HepG2 (cell line): ENCODE measurements around the gene UBE2O. TPM values are rescaled to one million over a fixed set of nuclear protein-coding genes. Genes with fewer than 3 reads are reported as not detected.

Experiments
- ARNT ChIP-seq: fragments of 450-650 bp; IDR thresholded peaks from 2 replicates; pipeline ENCODE4 v1.6.1; 2017
- CEBPG ChIP-seq: IDR thresholded peaks from 2 replicates; pipeline ENCODE4 v1.6.1; 2016
- GABPA ChIP-seq, 2 experiments: IDR thresholded peaks; 2 replicates each; pipeline ENCODE4 v1.6.1; 2011 to 2016; ENCODE audit warnings: low read depth in 2 of 2, low read length in 1 of 2, missing biosample characterization in 1 of 2, missing genetic modification characterization in 1 of 2
- JUN ChIP-seq: sonication (generic); formaldehyde crosslinking; IDR thresholded peaks from 2 replicates; pipeline ENCODE4 v1.4.0; 2020; ENCODE audit warnings: mild to moderate bottlenecking, missing genetic modification reagents
- KDM5A ChIP-seq: fragments of 200-600 bp; sonication (generic); IDR thresholded peaks from 2 replicates; pipeline ENCODE4 v1.7.0; 2018; ENCODE audit warnings: antibody characterized with exemption, mild to moderate bottlenecking, low read length, borderline replicate concordance
- KLF12 ChIP-seq: sonication (generic); formaldehyde crosslinking; IDR thresholded peaks from 2 replicates; pipeline ENCODE4 v1.4.0; 2020; ENCODE audit warnings: missing genetic modification reagents, borderline replicate concordance
- MEF2D ChIP-seq: sonication (generic); formaldehyde crosslinking; IDR thresholded peaks from 2 replicates; pipeline ENCODE4 v1.5.1; 2020; ENCODE audit warnings: mild to moderate bottlenecking, missing genetic modification reagents
- NFIB ChIP-seq: sonication (generic); formaldehyde crosslinking; IDR thresholded peaks from 2 replicates; pipeline ENCODE4 v1.9.0; 2021; ENCODE audit warnings: missing genetic modification reagents, mild to moderate bottlenecking, borderline replicate concordance
- NR2F6 ChIP-seq, 2 experiments: IDR thresholded peaks; 2 replicates each; pipeline ENCODE4 v1.6.1; 2016; ENCODE audit warnings: antibody characterized with exemption in 1 of 2, mild to moderate bottlenecking in 1 of 2
- NRL ChIP-seq: sonication (generic); formaldehyde crosslinking; IDR thresholded peaks from 2 replicates; pipeline ENCODE4 v1.5.0; 2020; ENCODE audit warnings: missing genetic modification reagents, mild to moderate bottlenecking, moderate library complexity, borderline replicate concordance
- RELA ChIP-seq: sonication (generic); formaldehyde crosslinking; IDR thresholded peaks from 2 replicates; pipeline ENCODE4 v1.4.0; 2020; ENCODE audit warnings: missing genetic modification reagents
- SATB2 ChIP-seq: sonication (generic); formaldehyde crosslinking; IDR thresholded peaks from 2 replicates; pipeline ENCODE4 v1.5.0; 2020; ENCODE audit warnings: missing genetic modification reagents
- SP1 ChIP-seq, 2 experiments: fragments of 450-650 bp in 1 of 2; sonication (generic) in 1 of 2; formaldehyde crosslinking in 1 of 2; IDR thresholded peaks; 2 replicates each; pipeline versions ENCODE4 v1.4.0 to v1.6.1; 2016 to 2020; ENCODE audit warnings: missing genetic modification reagents in 1 of 2
- TCF7 ChIP-seq: sonication (generic); IDR thresholded peaks from 2 replicates; pipeline ENCODE4 v1.6.1; 2016; ENCODE audit warnings: antibody characterized with exemption, low read depth
- ZC3H4 ChIP-seq: sonication (generic); formaldehyde crosslinking; IDR thresholded peaks from 2 replicates; pipeline ENCODE4 v1.4.0; 2020; ENCODE audit warnings: missing genetic modification reagents, borderline replicate concordance
- ZFP36 ChIP-seq: fragments of 150-350 bp; IDR thresholded peaks from 2 replicates; pipeline ENCODE4 v1.6.1; 2018; ENCODE audit warnings: borderline replicate concordance, low read length, low read depth; ENCODE audit not compliant: partially characterized antibody
- ZNF225 ChIP-seq: sonication (generic); formaldehyde crosslinking; IDR thresholded peaks from 2 replicates; pipeline ENCODE4 v1.4.0; 2020; ENCODE audit warnings: mild to moderate bottlenecking, missing genetic modification reagents
- ZNF329 ChIP-seq: sonication (generic); formaldehyde crosslinking; IDR thresholded peaks from 2 replicates; pipeline ENCODE4 v1.9.0; 2021; ENCODE audit warnings: low read depth, mild to moderate bottlenecking, missing genetic modification reagents
- ZNF670 ChIP-seq: sonication (generic); formaldehyde crosslinking; IDR thresholded peaks from 2 replicates; pipeline ENCODE4 v1.8.0; 2022; ENCODE audit warnings: mild to moderate bottlenecking, missing genetic modification reagents, borderline replicate concordance
- ZSCAN22 ChIP-seq: sonication (generic); formaldehyde crosslinking; IDR thresholded peaks from 2 replicates; pipeline ENCODE4 v1.4.0; 2020; ENCODE audit warnings: mild to moderate bottlenecking, missing genetic modification reagents
- ZSCAN9 ChIP-seq: IDR thresholded peaks from 2 replicates; pipeline ENCODE4 v1.6.1; 2016; ENCODE audit warnings: borderline replicate concordance
- polyA plus RNA-seq, 8 experiments: library from polyadenylated mRNA; depleted of rRNA in 3 of 8; stranded (reverse) in 7 of 8; unstranded in 1 of 8; fragments of >200 nt; fragmentation: Illumina TruSeq in 4 of 8; extraction: Trizol in 4 of 8; gene quantifications; 2 replicates each; pipeline versions ENCODE4 v1.2.1 to v1.2.3, GENCODE V29; 2011 to 2016; ENCODE audit warnings: low read depth in 4 of 8, missing spikeins in 1 of 8, mixed read lengths in 1 of 8; ENCODE audit not compliant: insufficient read depth in 1 of 8
- total RNA-seq, 5 experiments: library from RNA; depleted of rRNA; stranded (reverse); fragments of >200 nt; fragmentation: Illumina TruSeq; extraction: Trizol; gene quantifications; 2 replicates each; pipeline ENCODE4 v1.2.3, GENCODE V29; 2016; ENCODE audit warnings: low read depth in 1 of 5
- TF ChIP-seq, protein P1 (sequence below): sonication (generic); formaldehyde crosslinking; conservative IDR thresholded peaks from 2 replicates; pipeline ENCODE4 v1.4.0; 2020; ENCODE audit warnings: mild to moderate bottlenecking, missing genetic modification reagents, moderate library complexity
- TF ChIP-seq, protein P2 (sequence below): IDR thresholded peaks from 2 replicates; pipeline ENCODE4 v1.6.1; 2016; ENCODE audit warnings: low read depth, control low read depth
- TF ChIP-seq, protein P3 (sequence below): sonication (generic); formaldehyde crosslinking; IDR thresholded peaks from 2 replicates; pipeline ENCODE4 v1.5.0; 2020; ENCODE audit warnings: missing genetic modification reagents

UBE2O gene
- total and polyA plus RNA-seq, 2 of the 13 experiments (the other 11 are each of a cell fraction or from before 2014, with no cell fraction given): 21.5 to 23.5 TPM

DNA sequence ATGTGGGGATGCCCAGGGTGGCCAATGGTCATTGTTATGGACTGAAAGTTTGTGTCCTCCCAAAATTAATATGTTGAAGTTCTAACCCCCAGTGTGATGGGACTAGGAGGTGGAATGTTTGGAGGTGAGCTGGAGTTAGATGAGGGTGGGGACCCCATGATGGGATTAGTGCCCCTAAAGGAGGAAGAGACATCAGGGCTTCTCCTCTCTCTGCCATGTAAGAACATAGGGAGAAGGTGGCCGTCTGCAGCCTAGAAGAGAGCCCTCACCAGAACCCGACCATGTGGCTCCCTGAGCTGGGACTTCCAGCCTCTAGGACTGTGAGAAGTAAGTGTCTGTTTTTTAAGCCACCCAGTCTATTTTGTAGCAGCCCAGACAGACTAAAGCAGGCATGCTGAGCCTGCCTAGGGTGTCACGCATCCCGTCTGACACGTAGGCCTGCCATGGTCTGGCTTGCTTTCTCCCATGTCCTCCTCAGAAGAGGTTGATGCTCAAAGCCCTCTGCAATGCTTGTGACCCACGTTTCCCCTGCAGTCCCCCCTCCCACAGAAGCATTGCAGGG lies 95.3 kb downstream of the UBE2O start (continued):
- TF ChIP-seq, protein P1, sequence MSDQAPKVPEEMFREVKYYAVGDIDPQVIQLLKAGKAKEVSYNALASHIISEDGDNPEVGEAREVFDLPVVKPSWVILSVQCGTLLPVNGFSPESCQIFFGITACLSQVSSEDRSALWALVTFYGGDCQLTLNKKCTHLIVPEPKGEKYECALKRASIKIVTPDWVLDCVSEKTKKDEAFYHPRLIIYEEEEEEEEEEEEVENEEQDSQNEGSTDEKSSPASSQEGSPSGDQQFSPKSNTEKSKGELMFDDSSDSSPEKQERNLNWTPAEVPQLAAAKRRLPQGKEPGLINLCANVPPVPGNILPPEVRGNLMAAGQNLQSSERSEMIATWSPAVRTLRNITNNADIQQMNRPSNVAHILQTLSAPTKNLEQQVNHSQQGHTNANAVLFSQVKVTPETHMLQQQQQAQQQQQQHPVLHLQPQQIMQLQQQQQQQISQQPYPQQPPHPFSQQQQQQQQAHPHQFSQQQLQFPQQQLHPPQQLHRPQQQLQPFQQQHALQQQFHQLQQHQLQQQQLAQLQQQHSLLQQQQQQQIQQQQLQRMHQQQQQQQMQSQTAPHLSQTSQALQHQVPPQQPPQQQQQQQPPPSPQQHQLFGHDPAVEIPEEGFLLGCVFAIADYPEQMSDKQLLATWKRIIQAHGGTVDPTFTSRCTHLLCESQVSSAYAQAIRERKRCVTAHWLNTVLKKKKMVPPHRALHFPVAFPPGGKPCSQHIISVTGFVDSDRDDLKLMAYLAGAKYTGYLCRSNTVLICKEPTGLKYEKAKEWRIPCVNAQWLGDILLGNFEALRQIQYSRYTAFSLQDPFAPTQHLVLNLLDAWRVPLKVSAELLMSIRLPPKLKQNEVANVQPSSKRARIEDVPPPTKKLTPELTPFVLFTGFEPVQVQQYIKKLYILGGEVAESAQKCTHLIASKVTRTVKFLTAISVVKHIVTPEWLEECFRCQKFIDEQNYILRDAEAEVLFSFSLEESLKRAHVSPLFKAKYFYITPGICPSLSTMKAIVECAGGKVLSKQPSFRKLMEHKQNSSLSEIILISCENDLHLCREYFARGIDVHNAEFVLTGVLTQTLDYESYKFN: no peak
- no peak for TF ChIP-seq JUN
- TF ChIP-seq NR2F6 (IDR thresholded peaks at IDR 0.05): no peak
- TF ChIP-seq NR2F6 (CRISPR knock-in tag; IDR thresholded peaks at IDR 0.05): no peak
- TF ChIP-seq SP1 (IDR thresholded peaks at IDR 0.05): no peak
- TF ChIP-seq SP1 (CRISPR knock-in tag; IDR thresholded peaks at IDR 0.05): no peak
- no peak for TF ChIP-seq ZSCAN22 (CRISPR knock-in tag)
- TF ChIP-seq, protein P2, sequence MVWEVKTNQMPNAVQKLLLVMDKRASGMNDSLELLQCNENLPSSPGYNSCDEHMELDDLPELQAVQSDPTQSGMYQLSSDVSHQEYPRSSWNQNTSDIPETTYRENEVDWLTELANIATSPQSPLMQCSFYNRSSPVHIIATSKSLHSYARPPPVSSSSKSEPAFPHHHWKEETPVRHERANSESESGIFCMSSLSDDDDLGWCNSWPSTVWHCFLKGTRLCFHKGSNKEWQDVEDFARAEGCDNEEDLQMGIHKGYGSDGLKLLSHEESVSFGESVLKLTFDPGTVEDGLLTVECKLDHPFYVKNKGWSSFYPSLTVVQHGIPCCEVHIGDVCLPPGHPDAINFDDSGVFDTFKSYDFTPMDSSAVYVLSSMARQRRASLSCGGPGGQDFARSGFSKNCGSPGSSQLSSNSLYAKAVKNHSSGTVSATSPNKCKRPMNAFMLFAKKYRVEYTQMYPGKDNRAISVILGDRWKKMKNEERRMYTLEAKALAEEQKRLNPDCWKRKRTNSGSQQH (CRISPR knock-in tag): no peak
- no peak for TF ChIP-seq ZFP36
- TF ChIP-seq ZNF670: no peak
- no peak for TF ChIP-seq ZNF225 (CRISPR knock-in tag)
- no peak for TF ChIP-seq TCF7
- TF ChIP-seq KLF12: no peak
- TF ChIP-seq SATB2 (CRISPR knock-in tag): no peak
- TF ChIP-seq KDM5A: no peak
- no peak for TF ChIP-seq ZNF329 (CRISPR knock-in tag)
- no peak for TF ChIP-seq GABPA (IDR thresholded peaks at IDR 0.05; ENCODE audit: low read depth, low read length)
- TF ChIP-seq GABPA (CRISPR knock-in tag; IDR thresholded peaks at IDR 0.05; ENCODE audit: low read depth): no peak
- peak; percentile 7; the same call in 1 of the 2 replicates for TF ChIP-seq CEBPG (CRISPR knock-in tag)
- TF ChIP-seq NFIB (CRISPR knock-in tag): no peak
- TF ChIP-seq, protein P3, sequence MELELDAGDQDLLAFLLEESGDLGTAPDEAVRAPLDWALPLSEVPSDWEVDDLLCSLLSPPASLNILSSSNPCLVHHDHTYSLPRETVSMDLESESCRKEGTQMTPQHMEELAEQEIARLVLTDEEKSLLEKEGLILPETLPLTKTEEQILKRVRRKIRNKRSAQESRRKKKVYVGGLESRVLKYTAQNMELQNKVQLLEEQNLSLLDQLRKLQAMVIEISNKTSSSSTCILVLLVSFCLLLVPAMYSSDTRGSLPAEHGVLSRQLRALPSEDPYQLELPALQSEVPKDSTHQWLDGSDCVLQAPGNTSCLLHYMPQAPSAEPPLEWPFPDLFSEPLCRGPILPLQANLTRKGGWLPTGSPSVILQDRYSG (CRISPR knock-in tag): no peak
- TF ChIP-seq RELA (CRISPR knock-in tag): no peak
- no peak; the same call in 1 of the 2 replicates for TF ChIP-seq NRL
- TF ChIP-seq ZC3H4: peak; percentile 94
- no peak for TF ChIP-seq MEF2D (CRISPR knock-in tag)
- no peak for TF ChIP-seq ZSCAN9 (CRISPR knock-in tag)
- TF ChIP-seq ARNT: no peak
